K562 (cell line): ENCODE data around the gene ZNF773. TPM values are rescaled to one million over a fixed set of nuclear protein-coding genes. Genes with fewer than 3 reads are reported as not detected.

ENCODE experiments used
- CTCF ChIP-seq, 3 experiments: IDR thresholded peaks in 2 of 3; conservative IDR thresholded peaks in 1 of 3; 2 replicates each; pipeline ENCODE4 v1.5.1; 2011 to 2012; ENCODE audit warnings: low read length in 3 of 3, mild to moderate bottlenecking in 3 of 3, control low read depth in 2 of 3, improper control_type of control experiment in 1 of 3, inconsistent platforms in 1 of 3, low read depth in 1 of 3, mixed read lengths in 1 of 3, moderate library complexity in 1 of 3; ENCODE audit not compliant: insufficient read depth in 2 of 3
- HCFC1 ChIP-seq: IDR thresholded peaks from 2 replicates; pipeline ENCODE4 v1.6.1; 2012; ENCODE audit warnings: low read depth, low read length, improper control_type of control experiment
- KAT8 ChIP-seq: fragments of 450-650 bp; IDR thresholded peaks from 2 replicates; pipeline ENCODE4 v1.6.1; 2016; ENCODE audit warnings: low read depth, mild to moderate bottlenecking
- MGA ChIP-seq: fragments of 450-650 bp; IDR thresholded peaks from 2 replicates; pipeline ENCODE4 v1.6.1; 2016; ENCODE audit warnings: mild to moderate bottlenecking, moderate library complexity
- MYNN ChIP-seq, 2 experiments: sonication (generic); formaldehyde crosslinking in 1 of 2; IDR thresholded peaks; 2 replicates each; pipeline versions ENCODE4 v1.5.0 to v1.6.1; 2016 to 2020; ENCODE audit warnings: antibody characterized with exemption in 1 of 2, missing genetic modification reagents in 1 of 2
- NFATC3 ChIP-seq: fragments of 450-650 bp; IDR thresholded peaks from 2 replicates; pipeline ENCODE4 v1.6.1; 2017; ENCODE audit warnings: mild to moderate bottlenecking
- NFYB ChIP-seq: IDR thresholded peaks from 2 replicates; pipeline ENCODE4 v1.6.1; 2011; ENCODE audit warnings: mild to moderate bottlenecking, moderate library complexity; ENCODE audit not compliant: insufficient read length; ENCODE audit errors: extremely low read depth
- polyA plus RNA-seq, 8 experiments: library from polyadenylated mRNA; depleted of rRNA in 4 of 8; stranded (reverse) in 5 of 8; unstranded in 3 of 8; fragments of >200 nt; fragmentation: Nextera tagmentation in 2 of 8; fragmentation: Illumina TruSeq in 1 of 8; extraction: Ambion mirVana in 2 of 8; extraction: Trizol in 1 of 8; gene quantifications; 2 replicates each; pipeline versions ENCODE4 v1.2.1 to v1.2.3, GENCODE V29; 2011 to 2014; ENCODE audit warnings: inconsistent platforms in 1 of 8, missing spikeins in 1 of 8
- total RNA-seq, 7 experiments: library from RNA; depleted of rRNA in 6 of 7; stranded (reverse); fragments of >200 nt in 6 of 7; fragmentation: Illumina TruSeq in 2 of 7; extraction: Trizol in 2 of 7; gene quantifications; 2 replicates each; pipeline versions ENCODE4 v1.2.1 to v1.2.3, GENCODE V29; 2011 to 2021; ENCODE audit warnings: low replicate concordance in 1 of 7

Gene ZNF773
- total and polyA plus RNA-seq, 9 of the 15 experiments (the other 6 are each of a cell fraction or from before 2014, with no cell fraction given) = 0.04 to 2.0 (median 0.45) TPM; not detected in 3

- peak; percentile 23; the same call in 1 of the 2 replicates for TF ChIP-seq MGA
- TF ChIP-seq NFATC3 = no peak
- TF ChIP-seq NFYB = peak; percentile 24
- peak; percentile 82 for TF ChIP-seq HCFC1
- peak; percentile 37 to 56 (median 48); a peak in 5 of 6 replicates for TF ChIP-seq CTCF (IDR thresholded peaks at IDR 0.05 in 2 of 3, conservative IDR thresholded peaks at IDR 0.05 in 1 of 3; ENCODE audit: insufficient read depth in 2 of 3, low read depth in 1 of 3, low read length in 3 of 3)
- TF ChIP-seq MYNN (IDR thresholded peaks at IDR 0.05) = peak; percentile 76
- no peak for TF ChIP-seq MYNN (CRISPR knock-in tag; IDR thresholded peaks at IDR 0.05)
- TF ChIP-seq KAT8 = 0 out of 2 replicates have a peak, but pooled peaks have one; percentile 60
Measured at GRCh38 chr19:57477191-57478008, 22.3 kb upstream of the ZNF773 start, which contains the start of gene ZNF772 (continued).
